ENCODE measurements around the gene TEDC2.

- TF ChIP-seq CTCF (conservative IDR thresholded peaks at IDR 0.05; ENCODE audit: low read depth, low read length): no peak
- no peak for TF ChIP-seq EZH2 (IDR thresholded peaks at IDR 0.05; ENCODE audit: borderline replicate concordance, low read depth, low read length, poor library complexity, severe bottlenecking)
Measured at GRCh38 chr16:2482249-2482648, 22.3 kb downstream of the TEDC2 start.
